RPMI7951 (cell line): ENCODE data around the gene OR8H3. TPM values are rescaled to one million over a fixed set of nuclear protein-coding genes. Genes with fewer than 3 reads are reported as not detected.
"Not testable (repeated sequence)": the region's sequence is repeated elsewhere in the genome, so short reads cannot be mapped to it uniquely, and the experiment has no call there.

Experiments
- DNase-seq: peaks from one replicate; pipeline ENCODE4 v3.0.0-alpha.2; 2012; ENCODE audit warnings: low read depth
- total RNA-seq: library from RNA; depleted of rRNA; stranded (reverse); fragments of >200 nt; shearing (Covaris generic); gene quantifications from 2 replicates; pipeline ENCODE4 v1.2.3, GENCODE V29; 2014; rRNA removed

The OR8H3 gene, protein sequence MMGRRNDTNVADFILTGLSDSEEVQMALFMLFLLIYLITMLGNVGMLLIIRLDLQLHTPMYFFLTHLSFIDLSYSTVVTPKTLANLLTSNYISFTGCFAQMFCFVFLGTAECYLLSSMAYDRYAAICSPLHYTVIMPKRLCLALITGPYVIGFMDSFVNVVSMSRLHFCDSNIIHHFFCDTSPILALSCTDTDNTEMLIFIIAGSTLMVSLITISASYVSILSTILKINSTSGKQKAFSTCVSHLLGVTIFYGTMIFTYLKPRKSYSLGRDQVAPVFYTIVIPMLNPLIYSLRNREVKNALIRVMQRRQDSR
- not detected in 2 replicates for total RNA-seq

DNA sequence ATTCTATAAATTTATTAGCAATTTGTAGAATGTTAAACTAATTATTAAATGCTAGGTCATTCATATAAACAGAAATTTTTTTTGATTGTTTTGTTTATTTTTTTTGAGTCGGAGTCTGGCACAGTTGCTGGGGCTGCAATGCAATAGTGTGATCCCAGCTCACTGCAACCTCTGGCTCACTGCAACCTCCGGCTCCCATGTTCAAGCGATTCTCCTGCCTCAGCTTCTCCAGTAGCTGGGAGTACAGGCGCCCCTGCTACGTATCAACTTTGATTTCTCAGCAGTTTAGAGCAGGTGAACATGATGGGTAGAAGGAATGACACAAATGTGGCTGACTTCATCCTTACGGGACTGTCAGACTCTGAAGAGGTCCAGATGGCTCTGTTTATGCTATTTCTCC is at the start of gene OR8H3:
Gene OR8H3 (plus strand): TSS at position 301 of the 400 bp plus-strand sequence. CDS start 0 bp downstream, at position 301.
- no peak for DNase-seq

DNA sequence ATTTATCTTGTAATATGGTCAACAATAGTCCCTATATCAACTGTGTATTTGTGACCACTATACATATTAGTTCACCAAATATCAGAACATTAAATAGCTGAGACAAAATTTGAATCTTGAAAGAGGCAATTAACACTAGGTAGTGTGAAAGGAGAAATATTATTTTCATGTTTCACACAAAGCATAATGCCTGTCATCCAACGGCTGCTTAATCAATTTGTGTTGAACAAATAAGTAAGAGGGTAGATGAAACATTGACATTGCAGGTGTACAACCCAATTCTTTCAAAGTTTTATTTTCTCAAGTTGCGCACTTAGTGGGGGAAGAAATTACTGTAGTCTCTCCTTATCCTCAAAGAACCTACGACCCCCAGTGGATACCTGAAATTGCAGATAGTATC is 32.5 kb upstream of the OR8H3 start:
- DNase-seq: no peak

DNA sequence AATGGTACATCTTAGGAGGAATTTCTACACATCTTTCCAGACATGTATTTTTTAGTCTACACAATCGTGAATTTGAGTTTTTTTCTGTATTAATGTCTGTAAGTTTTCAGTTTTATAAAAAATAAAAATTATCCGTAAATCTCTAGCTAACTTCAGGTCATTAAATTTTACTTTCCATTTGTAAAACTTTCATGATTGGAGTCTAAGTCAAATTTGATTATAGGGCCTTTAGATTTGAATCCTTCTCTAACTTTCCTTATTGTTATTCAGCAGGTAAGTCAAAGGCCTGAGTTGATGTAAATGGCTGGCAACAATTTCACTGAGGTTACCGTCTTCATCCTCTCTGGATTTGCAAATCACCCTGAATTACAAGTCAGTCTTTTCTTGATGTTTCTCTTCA is 29.2 kb upstream of the OR8H3 start, which contains the start of gene OR8I2:
Gene OR8I2 (plus strand): TSS at position 301 of the 400 bp plus-strand sequence. CDS start 0 bp downstream, at position 301.
- no peak for DNase-seq

DNA sequence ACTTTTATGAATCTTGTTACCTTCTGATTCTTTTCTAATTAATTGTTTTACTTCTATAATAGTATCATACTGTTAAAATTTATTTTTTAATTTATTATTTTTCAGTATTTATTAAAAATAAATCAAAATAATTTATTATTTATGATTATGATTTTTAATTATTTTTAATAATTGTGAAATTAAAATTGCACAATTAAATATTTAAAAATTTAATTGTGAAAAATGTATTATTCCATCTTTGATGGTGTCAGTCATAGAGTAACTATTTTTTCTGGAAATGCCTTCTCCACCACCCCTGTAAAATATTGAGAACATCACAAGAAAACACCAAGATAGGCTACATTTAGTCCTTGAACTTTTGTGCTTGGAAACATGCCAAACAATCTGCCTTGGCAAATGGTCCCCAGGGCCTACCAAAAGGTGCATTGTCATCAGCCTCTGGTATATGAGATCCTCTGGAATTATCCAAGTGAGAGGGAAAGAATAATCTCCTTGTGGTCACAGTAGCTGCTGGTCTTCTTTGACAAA is 18.9 kb upstream of the OR8H3 start, which contains the start of gene OR8H2:
Gene OR8H2 (plus strand): TSS at position 478 of the 528 bp plus-strand sequence. CDS start 1,356 bp downstream, outside the sequence.
- no peak for DNase-seq

DNA sequence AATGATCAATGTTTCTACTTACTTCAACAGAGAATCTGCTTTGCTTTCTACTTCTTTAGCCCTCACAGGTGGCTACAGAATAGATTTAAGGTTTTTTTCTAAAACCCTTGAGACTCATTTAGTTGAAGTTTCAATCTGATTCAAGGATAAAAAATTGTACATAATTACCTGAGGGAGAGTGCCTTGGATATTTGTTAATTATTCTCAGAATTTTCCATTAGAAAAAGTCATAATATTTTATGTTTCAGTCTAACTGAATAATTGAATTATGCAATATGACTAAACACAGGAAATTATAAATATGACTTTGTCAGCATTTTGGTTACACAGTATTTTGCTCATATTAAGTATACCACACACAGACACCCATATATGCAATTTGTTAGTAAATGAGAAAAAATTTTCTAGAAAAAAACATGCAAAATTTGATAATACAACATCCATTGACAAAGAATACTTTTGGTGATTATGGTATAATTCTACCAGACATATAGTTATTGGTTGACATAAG is 18.0 kb downstream of the OR8H3 start, which contains the start of gene OR8J3:
Gene OR8J3 (minus strand): TSS at position 51 of the 511 bp plus-strand sequence. CDS start 2,483 bp downstream, outside the sequence.
- no peak for DNase-seq

DNA sequence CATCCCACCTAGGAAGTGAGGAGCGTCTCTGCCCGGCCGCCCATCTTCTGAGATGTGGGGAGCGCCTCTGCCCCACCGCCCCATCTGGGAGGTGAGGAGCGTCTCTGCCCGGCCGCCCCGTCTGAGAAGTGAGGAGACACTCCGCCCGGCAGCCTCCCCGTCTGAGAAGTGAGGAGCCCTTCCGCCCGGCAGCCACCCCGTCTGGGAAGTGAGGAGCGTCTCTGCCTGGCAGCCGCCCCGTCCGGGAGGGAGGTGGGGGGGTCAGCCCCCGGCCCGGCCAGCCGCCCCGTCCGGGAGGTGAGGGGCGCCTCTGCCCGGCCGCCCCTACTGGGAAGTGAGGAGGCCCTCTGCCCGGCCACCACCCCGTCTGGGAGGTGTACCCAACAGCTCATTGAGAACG is 21.5 kb downstream of the OR8H3 start:
- DNase-seq: not testable (repeated sequence)

DNA sequence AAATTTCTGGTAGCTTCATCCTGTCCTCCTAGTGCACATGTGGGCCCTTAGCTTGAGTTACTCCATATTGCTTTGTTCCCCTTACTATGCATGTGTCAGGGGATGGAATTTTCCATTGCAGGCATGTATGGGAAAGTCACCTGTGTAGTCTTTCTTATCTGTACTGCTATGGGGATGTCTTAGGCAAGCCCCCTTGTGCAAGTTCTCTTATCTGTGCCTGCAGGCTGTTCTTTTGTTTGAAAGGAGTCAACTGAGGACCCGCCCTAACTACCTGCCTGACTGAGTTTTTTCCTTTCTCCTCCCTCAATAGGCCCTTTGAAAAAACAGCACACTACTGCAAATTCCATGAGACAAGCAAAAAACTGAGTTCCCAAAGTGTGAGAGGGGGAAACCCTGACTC is 29.2 kb downstream of the OR8H3 start:
- DNase-seq: no peak

DNA sequence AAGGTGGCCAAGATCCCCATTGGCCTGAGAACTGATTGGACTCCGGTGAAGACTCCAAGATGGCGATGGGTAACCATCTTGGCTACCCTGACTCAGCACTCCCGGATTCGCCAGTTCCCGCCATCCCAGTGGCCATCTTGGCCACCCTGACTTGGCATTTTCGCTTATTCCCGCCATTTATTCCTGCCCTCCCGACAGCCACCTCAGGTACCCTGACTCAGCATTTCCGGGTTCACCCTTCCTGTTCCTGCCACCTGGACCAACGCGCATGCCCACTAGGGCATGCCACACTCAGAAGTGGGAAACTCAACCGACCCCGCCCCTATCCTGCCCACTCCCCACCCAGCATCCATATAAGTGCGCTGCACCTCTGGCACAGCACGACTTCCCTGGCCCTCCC is 30.2 kb downstream of the OR8H3 start:
- no peak for DNase-seq

DNA sequence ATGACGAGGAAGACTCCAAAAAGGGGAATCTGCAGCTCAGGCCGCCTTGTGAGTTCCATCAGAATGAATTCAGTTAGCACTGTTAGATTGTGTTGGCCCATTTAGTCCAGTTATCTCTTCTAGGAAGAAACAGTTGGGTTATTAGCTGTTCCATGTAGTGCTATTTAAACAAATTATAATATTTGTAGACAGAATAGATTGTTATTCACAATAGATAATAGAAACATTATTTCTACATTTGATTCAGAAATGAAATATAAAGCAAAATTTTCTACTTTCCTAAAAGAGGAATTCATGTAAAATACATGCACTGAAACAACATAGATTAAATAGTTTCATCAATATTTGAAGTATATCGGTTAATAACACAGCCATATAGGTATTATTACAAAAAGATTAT is 38.0 kb downstream of the OR8H3 start, which contains the start of gene OR8K5:
Gene OR8K5 (minus strand): TSS at position 101 of the 400 bp plus-strand sequence. CDS start 0 bp downstream, at position 101.
- DNase-seq: no peak

DNA sequence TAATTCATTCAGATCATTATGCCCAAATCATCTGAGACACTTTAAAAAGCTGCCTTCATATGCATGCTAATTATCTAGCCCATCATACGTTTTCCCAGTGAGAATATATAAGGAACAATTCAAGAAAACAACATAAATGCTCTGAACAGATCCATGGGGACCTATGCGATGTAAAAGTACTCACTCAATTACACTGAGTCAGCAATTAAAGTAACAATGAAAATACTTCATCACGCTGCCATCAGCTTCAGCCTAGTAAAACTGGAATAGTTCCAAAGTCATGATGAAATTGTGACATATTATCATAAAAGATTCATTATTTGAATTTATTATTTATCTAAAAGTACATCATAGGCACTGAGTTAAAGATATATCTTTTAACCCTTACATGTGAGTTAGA is 41.6 kb downstream of the OR8H3 start:
- no peak for DNase-seq

DNA sequence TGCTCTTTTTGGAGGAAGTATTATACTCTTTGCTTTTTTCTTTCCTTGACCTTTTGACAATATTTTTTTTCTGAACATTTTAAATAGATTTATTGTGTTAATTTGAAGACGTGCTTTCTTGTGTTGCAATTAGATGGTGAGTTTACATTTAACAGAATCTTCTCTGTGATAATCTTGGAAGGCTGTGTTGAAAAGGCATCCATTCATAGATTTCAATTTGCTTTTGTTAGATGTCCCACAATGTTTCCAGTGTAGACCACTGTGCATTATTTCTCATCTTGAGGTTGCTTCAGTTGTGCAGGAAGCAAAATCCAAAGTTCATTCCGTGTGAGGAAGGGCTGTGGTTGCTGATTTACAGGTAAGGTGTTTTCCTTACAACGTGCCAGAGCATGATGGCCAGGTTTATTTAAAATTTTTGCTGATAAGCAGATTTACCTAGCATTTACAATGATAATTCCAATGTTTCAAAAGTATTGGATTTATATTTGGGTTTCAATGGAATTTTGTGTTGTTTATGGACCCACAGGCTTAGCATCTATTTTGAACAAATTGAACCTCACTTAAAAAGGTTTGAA is 50.2 kb downstream of the OR8H3 start:
- DNase-seq: no peak

Other genes with a start within 250 kb of the OR8H3 start
- gene TRIM51, start 239.1 kb upstream of the OR8H3 start, total RNA-seq: not detected in 2 replicates
- gene OR5W2, start 207.8 kb upstream of the OR8H3 start, total RNA-seq: not detected in 2 replicates
- gene OR5I1, start 186.0 kb upstream of the OR8H3 start, total RNA-seq: not detected in 2 replicates
- gene OR10AG1, start 152.4 kb upstream of the OR8H3 start, total RNA-seq: not detected in 2 replicates
- not detected in 2 replicates for gene OR5F1, start 127.7 kb upstream of the OR8H3 start, total RNA-seq
- gene OR5AS1, start 94.7 kb upstream of the OR8H3 start, total RNA-seq: not detected in 2 replicates
- not detected in 2 replicates for gene OR8I2, start 29.1 kb upstream of the OR8H3 start, total RNA-seq
- not detected in 2 replicates for gene OR8H2, start 18.7 kb upstream of the OR8H3 start, total RNA-seq
- gene OR8J3, start 17.8 kb downstream of the OR8H3 start, total RNA-seq: not detected in 2 replicates
- not detected in 2 replicates for gene OR8K5, start 37.9 kb downstream of the OR8H3 start, total RNA-seq
- gene OR5J2, start 54.2 kb downstream of the OR8H3 start, total RNA-seq: not detected in 2 replicates
- gene OR5T2, start 111.9 kb downstream of the OR8H3 start, total RNA-seq: not detected in 2 replicates
- gene OR5T3, start 129.9 kb downstream of the OR8H3 start, total RNA-seq: not detected in 2 replicates
- not detected in 2 replicates for gene OR5T1, start 151.8 kb downstream of the OR8H3 start, total RNA-seq
- not detected in 2 replicates for gene OR8H1, start 169.9 kb downstream of the OR8H3 start, total RNA-seq
- not detected in 2 replicates for gene OR8K3, start 192.8 kb downstream of the OR8H3 start, total RNA-seq
- gene OR8K1, start 223.7 kb downstream of the OR8H3 start, total RNA-seq: not detected in 2 replicates
- gene OR8J1, start 231.9 kb downstream of the OR8H3 start, total RNA-seq: not detected in 2 replicates